HG02763 (cell line): Measurements from ENCODE around the gene FOXK1.
"Not testable (repeated sequence)": the region's sequence is repeated elsewhere in the genome, so short reads cannot be mapped to it uniquely, and the experiment has no call there.

Experiments used
- ATAC-seq: cut with Tn5 transposase; IDR thresholded peaks from one replicate; pipeline ENCODE4 v1.9.1; 2021; ENCODE audit warnings: mild to moderate bottlenecking, moderate library complexity; ENCODE audit not compliant: unreplicated experiment

Gene FOXK1

GRCh38 chr7:4681886-4682620, at the start of gene FOXK1:
TSS of gene FOXK1 (plus strand) at chr7:4682295. CDS start at chr7:4682309, 14 bp downstream.
- peak; percentile 71 for ATAC-seq

- no peak for ATAC-seq
Observed at GRCh38 chr7:4633012-4633411, 49.1 kb upstream of the FOXK1 start.

DNA sequence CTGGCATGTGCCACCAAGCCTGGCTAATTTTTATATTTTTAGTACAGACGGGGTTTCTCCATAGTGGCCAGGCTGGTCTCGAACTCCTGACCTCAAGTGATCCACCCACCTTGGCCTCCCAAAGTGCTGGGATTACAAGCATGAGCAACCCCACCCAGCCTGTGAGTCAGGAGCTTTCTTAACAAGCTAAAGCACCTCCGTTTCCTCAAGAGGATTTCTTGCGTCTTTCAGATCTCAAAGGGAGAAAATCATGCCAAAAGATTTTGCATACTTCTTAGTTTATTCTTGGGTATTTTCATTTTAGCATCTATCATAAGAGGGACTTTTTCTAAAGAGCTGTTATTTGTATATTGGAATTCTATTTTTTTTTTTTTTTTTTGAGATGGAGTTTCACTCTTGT, 47.9 kb upstream of the FOXK1 start:
- ATAC-seq = no peak

DNA sequence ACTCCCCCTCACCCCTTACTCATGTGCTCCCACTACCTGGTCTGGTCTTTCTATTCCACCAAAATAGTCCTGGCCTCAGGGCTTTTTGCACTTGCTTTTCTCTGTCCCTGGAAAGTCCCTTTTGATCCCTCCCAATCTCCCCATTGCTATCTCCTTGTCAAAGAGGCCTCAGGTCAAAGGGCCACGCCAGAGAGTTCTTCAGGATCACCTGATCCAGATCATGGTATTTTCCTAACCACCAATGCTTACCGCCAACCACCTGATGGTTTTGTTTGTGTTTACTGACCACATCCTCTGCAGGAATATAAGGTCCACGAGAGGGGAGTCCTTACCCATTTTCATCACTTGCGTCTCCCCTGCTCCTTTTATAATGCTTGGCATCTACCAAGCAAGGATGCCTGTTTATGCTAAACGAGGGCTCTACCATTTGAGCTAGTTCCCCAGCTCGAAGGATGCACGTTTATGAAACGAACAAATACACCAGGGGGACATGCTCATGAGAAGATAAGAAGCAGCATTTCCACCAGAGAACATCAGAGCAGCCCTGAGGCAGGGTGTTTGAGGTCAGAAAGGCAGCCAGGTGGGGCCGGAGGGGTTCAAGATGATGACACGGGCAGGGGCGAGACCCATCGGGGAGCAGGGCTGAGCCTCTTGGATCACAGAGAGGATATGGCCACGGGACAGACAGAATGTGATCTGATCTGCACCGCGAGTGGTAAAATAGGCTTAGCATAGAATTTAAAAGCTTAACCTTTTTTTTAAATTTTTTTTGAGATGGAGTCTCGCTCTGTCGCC, 43.1 kb upstream of the FOXK1 start:
- ATAC-seq = no peak

- no peak for ATAC-seq
Observed at GRCh38 chr7:4641091-4641666, 40.9 kb upstream of the FOXK1 start.

GRCh38 chr7:4641667-4642467, 40.2 kb upstream of the FOXK1 start:
- peak; percentile 79 for ATAC-seq

DNA sequence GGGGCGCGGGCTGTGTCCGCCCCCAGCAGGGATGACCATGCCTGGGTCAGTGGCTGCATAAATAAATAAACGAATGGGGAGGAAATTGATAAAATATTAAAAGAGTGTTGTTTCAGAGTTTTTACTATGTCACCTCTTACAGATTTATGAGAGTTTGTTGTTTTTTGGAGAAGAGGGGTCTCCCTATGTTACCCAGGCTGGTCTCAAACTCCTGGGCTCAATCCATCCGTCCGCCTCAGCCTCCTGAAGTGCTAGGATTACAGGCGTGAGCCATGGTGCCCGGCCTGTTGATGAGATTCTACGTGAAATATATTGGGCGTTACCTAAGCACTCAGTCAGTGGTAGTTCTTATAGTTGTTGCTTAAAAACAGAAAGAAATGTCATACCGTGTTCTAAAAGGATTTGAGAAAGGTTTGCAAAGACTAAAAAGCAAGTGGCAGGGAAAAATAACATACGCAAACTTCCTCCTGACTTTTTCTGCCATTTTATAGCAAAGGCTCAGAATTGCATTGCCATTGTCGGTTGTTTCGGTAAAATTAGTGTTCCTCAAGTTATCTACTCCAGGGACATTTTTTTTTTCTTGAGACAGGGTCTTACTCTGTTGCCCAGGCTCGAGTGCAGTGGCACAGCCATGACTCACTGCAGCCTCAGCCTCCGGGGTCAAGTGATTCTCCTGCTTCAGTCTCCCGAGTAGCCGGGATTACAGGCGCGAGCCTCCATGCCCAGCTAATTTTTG, 39.5 kb upstream of the FOXK1 start:
- ATAC-seq = no peak

GRCh38 chr7:4643204-4643471, 39.0 kb upstream of the FOXK1 start:
- ATAC-seq = not testable (repeated sequence)

DNA sequence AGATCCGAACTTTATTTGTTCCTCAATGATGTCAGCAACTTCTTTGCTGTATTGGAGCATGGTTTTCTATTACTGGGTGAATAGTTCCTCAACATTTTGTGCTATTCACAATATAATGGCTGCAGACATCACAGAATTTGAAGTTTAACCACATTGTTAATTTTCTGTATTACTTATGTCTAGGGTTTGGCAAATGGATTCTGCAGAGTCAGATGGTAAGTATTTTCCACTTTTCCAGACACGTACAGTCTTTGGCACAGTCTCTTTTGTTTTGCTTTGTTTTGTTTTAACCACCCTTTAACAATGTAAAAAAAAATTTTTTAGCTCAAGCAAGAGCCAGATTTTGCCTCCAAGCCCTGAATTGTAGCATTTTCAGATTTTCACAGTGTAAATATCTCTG, 36.8 kb upstream of the FOXK1 start:
- no peak for ATAC-seq

- no peak for ATAC-seq
Observed at GRCh38 chr7:4648111-4648510, 34.0 kb upstream of the FOXK1 start.

DNA sequence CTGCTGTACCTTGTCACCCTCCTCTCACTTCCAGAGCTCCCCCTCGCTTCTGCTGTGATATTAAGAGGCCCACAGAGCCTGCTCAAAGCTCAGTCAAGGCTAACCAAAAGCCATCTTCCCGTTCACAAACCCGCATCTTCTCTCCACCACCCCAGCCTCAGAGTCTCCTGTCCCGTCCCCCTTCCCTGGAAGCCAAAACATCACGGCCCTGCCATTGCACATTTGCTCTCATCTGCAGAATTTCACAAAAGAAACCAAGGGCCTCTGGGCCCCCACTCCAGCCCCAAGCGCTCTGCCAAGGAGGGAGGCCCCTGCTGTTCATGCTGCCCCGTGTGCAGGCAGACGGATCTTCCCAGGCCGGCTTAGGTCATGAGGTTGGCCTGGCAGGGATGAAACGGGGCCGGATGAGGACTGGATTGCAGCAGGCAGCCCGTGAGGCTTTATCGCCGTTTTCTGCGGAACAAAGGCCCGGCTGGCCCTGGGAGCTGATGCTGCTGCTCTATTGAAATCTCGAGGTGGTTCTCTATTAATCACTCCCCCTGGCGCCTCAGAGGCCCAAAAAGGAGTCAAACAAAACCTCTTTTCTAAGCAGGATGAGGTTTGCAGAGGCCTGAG, 31.6 kb upstream of the FOXK1 start:
- no peak for ATAC-seq

DNA sequence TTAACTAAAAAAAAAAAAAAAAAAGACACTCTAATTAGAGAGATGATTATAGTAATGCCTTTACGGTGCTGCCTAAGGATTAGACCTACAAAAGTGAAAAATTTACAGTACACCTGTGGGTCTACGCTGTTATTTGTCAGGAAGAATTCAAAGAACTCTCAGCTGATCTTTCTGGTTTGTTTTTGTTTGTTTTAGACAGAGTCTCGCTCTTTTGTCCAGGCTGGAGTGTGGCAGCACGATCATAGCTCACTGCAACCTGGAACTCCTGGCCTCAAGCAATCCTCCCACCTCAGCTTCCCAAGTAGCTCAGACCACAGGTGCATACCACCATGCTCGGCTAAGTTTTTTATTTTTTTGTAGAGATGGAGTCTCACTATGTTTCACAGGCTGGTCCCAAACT, 28.3 kb upstream of the FOXK1 start:
- ATAC-seq = no peak

- ATAC-seq = no peak
Observed at GRCh38 chr7:4655311-4655710, 26.8 kb upstream of the FOXK1 start.

- ATAC-seq = no peak
Observed at GRCh38 chr7:4655896-4656295, 26.2 kb upstream of the FOXK1 start.

DNA sequence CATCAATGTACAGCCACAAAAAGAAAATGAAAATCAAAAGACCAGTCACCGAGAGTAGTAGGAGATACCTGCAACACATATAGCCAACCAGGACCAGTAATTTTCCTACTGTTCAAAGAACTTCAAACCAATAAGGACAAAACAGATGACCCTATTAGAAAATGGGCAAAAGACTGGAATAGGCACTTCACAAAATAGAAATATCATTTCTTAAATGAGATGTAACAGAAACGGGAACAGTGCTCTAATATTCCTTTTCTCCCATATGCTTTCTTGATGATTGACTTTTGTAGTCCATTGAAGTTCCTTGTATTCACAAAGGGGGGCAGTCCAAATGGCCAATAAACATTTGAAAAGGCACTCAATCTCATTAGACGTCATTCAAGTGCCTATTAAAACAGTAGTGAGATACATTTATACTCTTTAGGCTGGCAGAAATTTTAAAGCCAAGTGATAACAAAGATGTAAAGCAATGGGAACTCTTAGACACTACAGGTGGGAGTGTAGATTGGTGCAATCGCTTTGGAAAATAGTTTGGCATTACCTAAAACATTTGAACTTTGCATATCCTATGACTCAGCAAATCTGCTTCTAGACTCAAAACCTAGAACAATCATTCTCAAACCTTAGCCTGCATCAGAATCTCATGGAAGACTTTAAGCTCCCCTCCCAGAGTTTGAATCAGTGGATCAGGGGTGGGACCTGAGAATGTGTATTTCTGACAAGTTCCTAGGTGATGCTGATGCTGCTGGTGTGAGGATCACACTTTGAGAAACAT, 24.3 kb upstream of the FOXK1 start:
- no peak for ATAC-seq

- no peak for ATAC-seq
Observed at GRCh38 chr7:4659551-4660286, 22.4 kb upstream of the FOXK1 start.

DNA sequence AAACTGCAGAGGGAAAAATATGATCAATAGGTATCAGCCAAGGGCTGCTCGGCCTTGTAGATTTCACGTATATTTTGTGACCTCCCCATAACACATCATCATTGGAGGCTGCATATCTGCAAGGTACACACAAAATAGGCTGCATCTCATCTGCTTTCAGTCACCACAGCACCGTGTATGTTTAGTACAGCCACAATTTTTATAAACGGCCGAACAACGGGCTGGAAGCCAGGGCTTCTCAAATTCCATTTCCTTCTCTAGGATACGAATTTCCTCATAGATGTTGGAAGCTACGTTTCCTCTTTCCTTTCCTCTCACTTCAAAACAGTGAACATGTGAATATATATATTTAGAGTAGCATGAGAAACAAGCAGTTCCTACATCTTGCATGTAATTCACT, 20.2 kb upstream of the FOXK1 start:
- ATAC-seq = no peak

- ATAC-seq = no peak
Observed at GRCh38 chr7:4663239-4664018, 18.7 kb upstream of the FOXK1 start.
